Non-pigmented ciliary epithelial cell (primary cell): ENCODE measurements around the gene CEP170.

Experiments used
- DNase-seq: peaks from one replicate; pipeline ENCODE4 v3.0.0-alpha.2; 2010; ENCODE audit warnings: low read depth

CEP170 gene

DNA sequence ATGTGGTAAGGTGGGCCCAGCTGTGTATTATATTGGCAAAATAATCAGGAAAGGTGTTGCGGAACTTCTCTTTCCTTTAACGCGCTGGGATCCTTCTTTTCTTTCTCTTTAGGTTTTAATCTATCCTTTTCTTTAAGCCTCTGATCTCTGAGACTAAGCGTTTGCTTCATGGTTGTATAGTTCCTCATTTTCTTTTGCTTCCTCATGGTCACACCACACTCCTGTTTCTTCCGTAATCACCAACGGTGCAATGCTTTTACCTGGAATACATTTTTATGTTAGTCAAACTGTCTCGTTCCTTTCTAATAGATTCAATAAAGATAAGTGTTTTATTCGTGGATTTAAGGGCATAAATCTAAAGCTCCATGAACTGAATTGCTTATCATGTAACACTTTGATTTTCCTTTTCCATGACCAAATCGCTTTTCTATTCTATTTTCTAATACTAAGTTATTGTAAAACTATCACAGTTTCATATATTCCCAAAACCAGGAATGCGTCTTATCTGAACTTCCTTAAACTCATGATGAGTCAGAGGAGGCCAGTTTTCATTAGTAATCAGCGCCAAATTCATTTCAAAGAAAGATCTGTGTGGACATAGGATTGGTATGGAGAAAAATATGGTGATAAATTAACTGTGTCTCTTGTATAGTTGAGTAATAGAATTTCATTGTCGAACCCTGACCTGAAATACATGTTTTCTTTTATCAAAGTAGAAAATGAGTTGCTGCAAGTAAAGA is 13.0 kb upstream of the CEP170 start:
- DNase-seq: no peak

DNA sequence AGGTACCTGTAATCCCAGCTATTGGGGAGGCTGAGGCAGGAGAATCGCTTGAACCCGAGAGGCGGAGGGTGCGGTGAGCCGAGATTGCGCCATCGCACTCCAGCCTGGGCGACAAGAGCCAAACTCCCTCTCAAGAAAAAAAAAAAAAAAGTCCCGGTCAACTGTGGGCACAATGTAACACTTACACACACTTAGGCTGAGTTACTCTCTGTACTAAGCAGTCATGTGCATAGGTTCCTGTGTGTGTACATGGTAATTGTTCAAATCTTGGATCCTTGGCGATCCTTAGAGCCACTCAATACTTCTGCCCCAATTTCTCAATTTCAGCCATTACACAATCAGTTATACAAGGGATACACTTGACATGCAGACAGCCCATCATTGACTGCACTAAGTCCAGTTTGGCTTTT is 12.4 kb upstream of the CEP170 start:
- DNase-seq: no peak

DNA sequence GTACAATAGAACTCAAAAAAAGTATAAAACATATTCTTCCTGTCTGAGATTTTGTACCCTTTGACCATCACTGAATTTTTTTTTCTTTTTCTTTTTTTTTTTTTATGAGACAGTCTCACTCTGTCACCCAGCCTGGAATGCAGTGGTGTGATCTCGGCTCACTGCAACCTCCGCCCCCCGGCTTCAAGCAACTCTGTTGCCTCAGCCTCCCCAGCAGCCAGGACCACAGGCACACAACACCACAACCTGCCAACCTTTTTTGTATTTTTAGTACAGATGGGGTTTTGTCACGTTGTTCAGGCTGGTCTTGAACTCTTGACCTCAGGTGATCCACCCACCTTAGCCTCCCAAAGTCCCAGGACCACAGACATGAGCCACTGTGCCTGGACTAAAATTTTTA is 11.2 kb upstream of the CEP170 start:
- no peak for DNase-seq

DNA sequence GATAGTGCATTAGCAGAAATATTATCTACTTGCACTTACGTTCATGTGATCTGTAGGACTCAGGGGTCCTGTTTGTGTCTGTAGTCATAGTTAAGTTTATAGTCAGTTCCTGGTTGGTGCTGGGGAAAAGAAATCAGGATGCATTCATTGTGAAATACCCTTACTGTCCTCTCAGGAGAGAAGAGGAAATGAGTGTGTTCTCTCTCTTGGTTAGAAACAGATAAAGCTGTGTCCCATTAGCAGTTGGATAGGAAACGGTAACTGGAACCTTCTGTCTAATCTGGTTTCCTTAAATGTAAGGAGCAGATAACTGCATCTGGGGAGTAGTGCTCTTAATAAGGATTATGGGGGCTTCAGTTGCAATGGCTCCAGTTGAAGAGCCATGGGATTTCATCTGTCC is 9.6 kb upstream of the CEP170 start:
- no peak for DNase-seq

DNA sequence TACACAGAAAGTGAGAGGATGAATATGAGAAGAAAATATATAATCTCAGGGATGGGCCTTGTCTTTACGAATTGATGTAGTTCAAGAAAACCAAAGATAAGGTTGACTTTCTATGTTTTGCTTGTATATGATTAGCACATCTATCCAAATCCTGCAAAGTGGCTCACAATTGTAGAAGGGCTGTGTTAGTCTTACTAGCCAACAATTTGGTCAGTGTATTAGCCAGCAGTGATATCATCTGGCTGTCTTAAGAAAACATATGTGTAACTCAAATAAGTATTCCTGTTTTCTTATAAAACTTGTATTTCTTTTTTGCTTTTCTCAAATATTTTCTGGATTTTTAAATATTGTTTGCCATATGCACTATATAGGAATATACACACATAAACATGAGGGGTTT is 6.3 kb upstream of the CEP170 start:
- DNase-seq: no peak

DNA sequence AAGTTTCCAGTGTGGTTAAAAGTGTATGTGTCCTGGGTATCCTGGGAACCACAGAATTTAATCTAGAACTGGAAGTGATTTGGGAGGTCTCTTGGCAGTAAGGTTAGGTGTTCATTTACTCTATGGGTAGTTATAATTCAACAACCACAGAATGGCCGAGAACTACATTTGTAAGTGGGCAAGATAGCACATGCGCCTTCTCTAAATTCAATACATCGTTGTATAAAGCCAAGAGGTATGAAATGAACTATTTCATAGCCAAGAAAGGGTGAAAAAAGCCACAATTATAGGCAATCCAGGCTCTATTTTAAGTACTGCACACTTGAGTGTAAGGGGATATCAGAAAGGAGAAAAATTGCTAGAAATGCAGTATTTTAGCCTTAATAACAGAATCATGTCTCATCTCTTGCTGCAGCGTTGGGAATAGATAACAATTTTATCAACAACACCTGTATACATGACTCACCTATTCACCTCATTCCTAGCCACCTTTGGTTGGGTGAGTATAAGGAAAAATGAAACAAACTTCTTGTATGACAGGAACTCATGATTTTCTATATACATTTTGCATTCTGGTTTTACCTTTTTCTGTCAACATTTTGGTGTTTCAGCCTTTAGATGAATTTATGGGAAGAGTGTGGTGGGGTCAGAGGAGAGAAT is 5.3 kb upstream of the CEP170 start:
- DNase-seq: no peak

DNA sequence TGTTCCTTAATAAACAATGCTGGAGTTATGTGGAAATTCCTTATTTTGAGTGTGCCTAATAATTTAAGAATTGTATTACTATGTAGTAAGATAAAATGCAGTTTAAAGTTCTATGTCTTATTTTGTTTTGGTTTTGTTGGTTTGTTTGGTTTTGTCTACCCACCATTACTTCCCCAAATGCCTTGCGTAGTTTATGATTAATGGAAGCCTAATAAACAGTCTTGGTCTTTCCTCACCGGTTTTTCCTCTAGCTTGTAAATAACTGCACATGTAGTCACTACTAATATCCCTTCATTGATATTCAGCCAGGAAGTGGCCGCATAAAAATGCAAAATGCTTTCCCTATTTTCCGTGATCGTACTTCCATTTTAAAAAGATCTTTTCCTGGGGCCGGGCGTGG is 3.6 kb upstream of the CEP170 start:
- DNase-seq: no peak

DNA sequence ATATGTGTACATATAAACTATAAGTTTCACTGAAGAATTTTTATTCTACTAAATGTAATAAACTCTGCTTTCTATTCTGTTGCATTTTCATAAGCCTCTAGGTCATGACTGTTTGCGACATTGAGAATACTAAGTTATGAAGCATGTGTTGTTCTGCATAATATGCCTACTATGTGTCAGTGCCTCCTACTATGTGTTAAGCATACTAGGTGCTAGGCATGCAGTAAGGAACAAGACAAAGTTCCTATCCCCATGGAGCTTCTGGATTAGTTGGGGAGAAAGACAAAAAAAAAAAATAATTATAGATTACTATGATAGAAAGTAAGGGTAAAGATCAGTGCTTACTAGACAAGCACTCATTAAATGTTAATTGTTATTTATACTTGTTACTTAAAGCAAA is 2.1 kb upstream of the CEP170 start:
- no peak for DNase-seq

DNA sequence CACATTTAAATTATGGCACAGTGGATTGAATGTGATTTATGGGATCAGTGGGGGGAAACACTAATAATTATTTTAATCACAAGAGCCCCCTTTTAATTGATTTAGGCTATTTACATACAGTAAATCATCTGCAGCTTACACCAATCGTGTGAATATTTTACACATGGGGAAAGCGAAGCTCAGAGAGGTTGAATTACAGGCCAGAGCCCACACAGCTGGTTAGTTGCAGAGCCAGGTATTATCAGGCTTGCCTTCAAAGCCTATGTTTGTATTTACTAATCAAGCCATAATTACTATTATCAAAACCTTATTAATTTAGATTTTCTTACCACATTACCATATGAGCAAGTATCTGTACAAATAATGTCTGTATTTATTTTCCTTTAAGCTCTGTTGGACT is 1.5 kb upstream of the CEP170 start:
- no peak for DNase-seq

DNA sequence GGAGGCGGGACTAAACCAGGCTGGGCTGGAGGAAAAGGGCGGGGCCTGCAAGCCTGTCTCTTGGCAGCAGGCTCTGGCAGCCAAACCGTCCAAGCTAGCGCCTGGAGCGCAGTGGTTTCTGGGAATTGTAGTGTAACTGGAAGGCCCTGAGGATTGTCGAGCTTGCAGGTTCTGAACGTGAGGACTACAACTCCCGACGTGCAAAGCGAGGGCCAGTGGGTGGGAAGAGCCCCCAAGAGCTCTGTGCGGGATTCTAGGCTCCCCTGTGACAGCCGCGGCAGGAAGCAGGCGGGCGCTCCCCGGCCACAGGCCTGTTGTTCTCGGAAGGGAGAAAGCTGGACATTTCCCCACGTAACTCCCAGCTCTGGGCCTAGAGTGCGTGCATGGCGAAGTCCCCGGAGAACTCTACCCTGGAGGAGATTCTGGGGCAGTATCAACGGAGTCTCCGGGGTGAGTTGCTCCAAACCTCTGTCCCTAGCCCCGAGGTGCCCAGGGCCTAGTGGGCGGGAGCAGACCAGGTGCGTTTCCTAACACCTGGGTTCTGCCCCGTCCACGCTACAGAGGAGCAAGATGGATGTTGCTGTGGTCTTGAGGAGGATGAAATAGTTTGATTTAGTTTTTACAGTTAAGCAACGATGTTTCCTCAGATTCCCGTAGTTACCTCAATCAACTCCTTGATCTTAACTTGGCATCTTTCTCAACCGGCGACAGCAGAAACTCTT is 871 bp upstream of the CEP170 start, which contains the start of gene SDCCAG8:
Gene SDCCAG8 (plus strand): TSS at position 251 of the 722 bp plus-strand sequence. CDS start 133 bp downstream, at position 384.
- peak; percentile 100 for DNase-seq

DNA sequence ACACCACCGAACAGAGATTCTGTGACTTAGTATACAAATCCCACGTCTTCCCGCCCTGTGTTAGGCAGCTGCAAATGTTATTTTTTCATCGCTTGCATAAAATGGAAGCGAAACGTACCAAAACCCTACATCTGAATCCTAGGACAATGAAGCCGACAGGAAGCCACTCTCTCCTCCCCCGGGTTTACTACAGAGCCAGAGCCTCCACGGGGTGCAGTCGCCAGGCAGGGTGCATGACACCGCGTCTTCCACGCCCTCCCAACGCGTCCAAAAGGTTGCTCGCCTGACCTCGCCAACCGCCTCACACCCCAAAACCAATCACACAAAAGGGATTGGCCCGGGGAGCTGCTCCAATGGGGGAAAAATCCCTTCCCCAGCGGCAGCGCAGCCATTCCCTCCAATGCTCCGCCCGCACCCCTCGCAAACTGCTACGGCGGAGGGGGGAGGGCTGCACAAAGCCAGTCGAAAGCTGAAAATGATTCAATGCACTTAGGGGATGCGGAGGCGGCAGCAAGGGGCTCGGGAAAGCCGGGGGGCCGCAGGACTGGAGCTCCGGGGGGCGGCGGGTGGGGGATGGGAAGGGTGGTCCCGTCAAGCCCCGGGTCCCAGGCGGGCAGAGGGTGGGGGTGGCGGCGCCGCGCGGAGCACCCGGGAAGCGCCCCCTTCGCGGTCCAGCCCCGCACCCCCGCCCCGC is 701 bp downstream of the CEP170 start:
- no peak for DNase-seq

DNA sequence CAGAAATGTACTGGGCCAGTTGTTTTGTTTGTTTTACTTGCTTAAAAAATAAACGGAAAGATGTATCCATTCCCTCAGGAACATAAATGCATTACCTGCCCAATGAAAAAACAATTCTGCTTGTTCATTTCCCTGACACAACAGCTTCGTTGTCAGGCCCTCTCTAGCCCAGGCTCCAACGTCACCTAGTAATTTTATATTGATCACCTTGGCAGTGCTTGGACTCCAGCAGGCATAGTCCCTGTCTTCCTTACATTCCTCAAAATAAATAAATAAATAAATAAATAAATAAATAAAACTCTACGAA is 1.2 kb downstream of the CEP170 start:
- DNase-seq: no peak

DNA sequence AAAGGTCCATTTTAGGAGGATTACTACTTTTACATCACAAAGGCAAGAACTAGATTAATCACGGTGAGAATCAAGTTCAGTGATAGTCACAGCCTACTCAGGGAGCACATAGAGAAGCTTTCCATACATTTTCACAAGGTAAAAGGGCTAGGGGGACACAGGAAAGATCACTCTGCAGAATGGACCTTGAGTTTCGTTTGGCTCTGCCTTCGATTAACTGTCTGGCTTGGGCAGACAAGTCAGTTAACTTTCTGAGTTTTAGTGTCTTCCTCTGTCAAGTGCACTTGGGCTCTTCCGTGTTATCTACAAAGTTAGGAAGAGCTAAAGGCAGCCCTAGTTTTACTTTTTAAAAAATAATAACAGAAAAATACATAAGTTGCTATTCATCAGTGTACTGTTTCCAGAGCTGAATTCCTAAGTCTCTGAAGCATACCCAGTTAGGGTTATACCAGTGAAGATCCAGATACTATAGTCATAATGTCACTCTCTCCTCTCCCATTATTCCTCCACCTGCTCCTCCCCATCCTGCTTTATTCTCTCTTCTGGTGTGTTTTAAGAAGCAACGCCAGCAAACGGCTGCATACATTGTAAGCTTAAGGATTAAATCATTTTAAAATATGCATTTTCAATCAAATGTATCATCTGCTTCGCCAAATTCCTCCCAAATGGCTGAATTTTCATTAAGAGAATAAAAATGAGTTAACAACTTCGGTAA is 1.7 kb downstream of the CEP170 start:
- DNase-seq: no peak

DNA sequence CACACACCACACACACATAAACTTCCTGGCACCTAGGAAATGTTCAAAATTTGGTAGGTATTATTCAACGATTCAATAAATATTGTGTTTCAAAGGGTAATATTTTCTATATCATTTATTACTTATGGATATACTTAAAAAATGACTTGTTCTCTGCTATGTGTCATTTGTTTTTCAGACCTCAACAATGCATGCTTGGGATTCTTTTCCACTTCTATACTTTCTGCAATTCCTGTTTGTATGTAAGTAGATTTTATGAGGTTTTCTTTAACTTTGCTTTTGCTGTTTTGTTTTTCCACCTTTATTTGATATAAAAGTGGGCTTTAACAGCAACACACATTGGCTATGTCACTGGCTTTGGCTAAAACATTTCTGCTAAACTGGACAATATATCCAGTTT is 3.5 kb downstream of the CEP170 start:
- DNase-seq: no peak

DNA sequence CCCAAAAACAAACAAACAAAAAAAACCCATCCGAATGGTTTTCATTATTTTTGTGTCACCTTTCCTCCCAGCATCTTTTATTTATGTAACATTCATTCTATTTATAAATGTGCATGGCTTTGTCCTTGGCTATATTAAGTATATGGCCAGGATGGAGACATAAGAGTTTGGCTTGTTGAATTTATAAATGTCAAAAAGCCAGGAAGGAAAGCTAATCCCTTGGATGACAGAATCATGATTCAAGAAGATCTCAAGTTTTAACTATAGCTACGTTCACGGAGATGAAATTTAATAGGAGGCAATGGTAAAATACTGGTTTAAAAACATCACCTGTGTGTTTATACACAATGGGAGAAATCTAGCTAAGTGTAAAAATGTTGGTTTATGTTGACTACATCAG is 5.0 kb downstream of the CEP170 start:
- no peak for DNase-seq

DNA sequence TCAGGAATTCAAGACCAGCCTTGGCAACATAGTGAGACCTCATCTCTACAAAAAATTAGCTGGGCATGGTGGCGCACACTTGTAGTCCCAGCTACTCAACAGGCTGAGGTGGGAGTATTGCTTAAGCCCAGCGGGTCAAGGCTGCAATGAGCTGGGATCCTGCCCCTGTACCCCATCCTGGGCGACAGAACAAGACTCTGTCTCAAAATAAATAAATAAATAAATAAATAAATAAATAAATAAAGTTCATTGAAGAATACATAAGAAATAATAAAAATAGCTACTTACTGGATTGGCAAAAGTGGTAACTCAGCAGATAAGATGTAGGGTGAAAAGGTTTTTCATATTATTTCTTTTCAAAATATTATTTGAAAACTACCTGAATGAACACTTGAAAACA is 5.9 kb downstream of the CEP170 start:
- no peak for DNase-seq

DNA sequence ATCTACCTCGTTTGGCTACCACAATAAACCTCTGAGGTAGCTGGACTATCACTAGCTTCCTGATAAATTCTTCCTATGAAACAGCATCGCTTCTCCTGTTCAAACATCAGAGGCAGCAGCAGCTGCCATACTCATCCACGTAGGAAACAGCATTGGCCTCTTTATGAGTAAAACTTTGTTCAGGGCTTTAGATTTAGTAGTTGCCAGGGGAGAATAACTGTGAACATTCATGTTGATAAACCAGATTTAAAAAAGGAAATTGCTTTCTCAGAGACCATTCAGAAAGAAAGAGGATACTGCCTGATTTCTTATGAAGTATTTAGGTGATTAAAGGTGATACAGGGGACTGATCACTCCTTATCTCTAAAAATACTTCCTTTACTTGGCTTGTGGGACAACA is 7.2 kb downstream of the CEP170 start:
- DNase-seq: no peak

DNA sequence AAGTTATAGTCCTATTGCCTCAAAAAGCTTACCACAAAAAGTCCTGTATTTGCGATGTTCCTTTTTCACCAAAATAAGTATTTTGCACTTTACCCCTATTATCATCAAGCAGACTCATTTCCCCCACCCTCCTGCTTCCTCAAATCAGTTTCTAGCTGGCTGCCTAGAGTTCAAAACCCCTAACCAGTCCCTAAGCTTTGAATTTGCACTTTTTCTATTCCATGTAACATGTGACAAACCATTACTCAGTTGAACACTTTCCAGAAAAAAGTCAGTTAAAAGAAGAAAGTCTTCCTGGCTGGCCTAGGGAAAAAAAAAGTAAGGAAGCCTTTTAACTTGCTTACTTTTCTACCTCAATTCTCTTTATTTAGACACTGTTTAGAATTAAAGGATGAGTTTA is 8.2 kb downstream of the CEP170 start:
- DNase-seq: no peak

DNA sequence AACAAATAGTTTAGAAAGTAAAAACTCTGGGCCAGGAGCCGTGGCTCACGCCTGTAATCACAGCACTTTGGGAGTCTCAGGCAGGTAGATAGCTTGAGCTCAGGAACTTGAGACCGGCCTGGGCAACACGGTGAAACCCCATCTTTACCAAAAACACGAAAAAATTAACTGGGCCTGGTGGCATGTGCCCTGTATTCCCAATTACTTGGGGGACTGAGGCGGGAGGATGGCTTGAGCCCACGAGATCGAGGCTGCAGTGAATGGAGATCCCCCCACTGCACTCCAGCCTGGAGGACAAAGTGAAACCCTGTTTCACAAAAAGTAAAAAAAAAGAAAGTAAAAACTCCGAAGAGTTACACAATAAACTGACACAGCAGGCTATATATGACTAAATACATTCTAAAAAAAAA is 10.6 kb downstream of the CEP170 start:
- DNase-seq: no peak

DNA sequence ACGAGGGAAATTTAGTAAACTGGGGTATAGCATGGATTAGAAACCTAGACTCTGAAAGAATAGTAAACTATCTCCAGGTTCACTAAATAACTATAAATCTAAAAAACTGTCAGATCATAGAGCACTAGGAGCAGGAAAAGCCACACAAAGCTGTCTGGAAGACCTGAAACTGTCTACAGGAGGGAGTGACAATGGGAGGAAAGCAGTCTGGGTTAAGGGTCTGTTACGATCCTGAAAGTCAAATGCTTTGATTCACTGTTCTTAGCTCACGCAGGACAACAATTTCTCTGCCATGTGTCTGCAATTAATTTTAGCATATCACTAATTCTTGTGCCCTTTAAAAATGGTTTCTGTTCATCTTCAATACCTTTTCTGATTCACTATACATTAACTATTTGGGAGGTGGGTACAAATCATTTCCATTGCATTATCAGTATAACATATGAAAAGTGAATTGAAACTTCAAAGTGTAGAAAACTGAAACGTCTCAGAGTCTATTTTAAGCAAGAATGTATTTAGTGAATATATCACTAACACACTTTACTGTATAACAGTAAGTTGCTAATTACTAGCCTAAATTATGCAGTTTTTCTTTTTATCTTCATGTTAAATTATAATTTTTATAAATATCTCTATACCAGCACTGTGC is 18.4 kb downstream of the CEP170 start:
- no peak for DNase-seq

DNA sequence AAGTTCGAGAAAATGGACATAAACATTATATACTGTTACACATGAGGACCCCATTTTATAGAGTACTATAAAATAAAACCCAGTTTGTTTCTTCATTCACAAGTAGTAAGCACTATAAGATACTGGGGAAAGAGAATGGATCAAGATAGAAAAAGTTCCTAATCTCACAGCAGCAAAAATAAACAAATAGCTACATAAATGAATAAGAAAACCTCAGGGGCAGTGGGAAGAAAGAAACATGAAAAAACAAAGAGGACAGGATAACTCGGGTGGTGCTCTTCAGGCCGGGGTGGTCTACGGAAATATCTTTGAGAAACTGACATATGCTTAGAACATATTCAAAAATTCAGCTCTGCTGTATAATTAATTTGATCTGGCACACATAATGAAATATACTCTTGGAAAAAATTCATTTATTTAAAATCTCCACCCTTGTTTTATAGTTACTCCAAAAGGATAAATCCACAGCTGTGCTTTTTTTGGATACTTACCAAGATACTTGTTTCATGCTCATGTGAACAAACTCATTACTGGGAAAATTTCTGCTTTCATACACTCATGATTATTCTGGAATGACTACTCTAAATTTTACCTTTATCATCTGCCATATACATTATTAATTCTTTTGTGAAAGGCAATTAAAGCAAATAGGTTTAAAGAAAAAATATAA is 20.0 kb downstream of the CEP170 start:
- DNase-seq: no peak
